HepG2 (cell line): Measurements from ENCODE around the gene GP1BA. TPM values are rescaled to one million over a fixed set of nuclear protein-coding genes. Genes with fewer than 3 reads are reported as not detected.
A peak's percentile ranks its signal among the peaks of the same experiment; 100 is the strongest.

Experiments
- ARNT2 ChIP-seq: sonication (generic); formaldehyde crosslinking; IDR thresholded peaks from 2 replicates; pipeline ENCODE4 v1.8.0; 2022; ENCODE audit warnings: mild to moderate bottlenecking, low read depth, missing genetic modification reagents, moderate library complexity
- ATF4 ChIP-seq, 2 experiments: fragments of 450-650 bp in 1 of 2; sonication (generic) in 1 of 2; formaldehyde crosslinking; IDR thresholded peaks; 2 replicates each; pipeline versions ENCODE4 v1.5.0 to v1.8.0; 2020 to 2022; ENCODE audit warnings: mild to moderate bottlenecking in 1 of 2, missing genetic modification reagents in 1 of 2
- CAMTA2 ChIP-seq: sonication (generic); formaldehyde crosslinking; IDR thresholded peaks from 2 replicates; pipeline ENCODE4 v1.4.0; 2020; ENCODE audit warnings: mild to moderate bottlenecking, missing genetic modification reagents, borderline replicate concordance
- ETV5 ChIP-seq: IDR thresholded peaks from 2 replicates; pipeline ENCODE4 v1.6.1; 2018; ENCODE audit warnings: missing biosample characterization, missing genetic modification reagents, inconsistent platforms, borderline replicate concordance
- GATA4 ChIP-seq: sonication (generic); IDR thresholded peaks from 2 replicates; pipeline ENCODE4 v1.6.1; 2016; ENCODE audit warnings: antibody characterized with exemption, low read depth, borderline replicate concordance
- IRF9 ChIP-seq: sonication (generic); formaldehyde crosslinking; IDR thresholded peaks from 2 replicates; pipeline ENCODE4 v1.8.0; 2022; ENCODE audit warnings: missing genetic modification reagents, mild to moderate bottlenecking, borderline replicate concordance
- MXI1 ChIP-seq: IDR thresholded peaks from 3 replicates; pipeline ENCODE4 v1.6.1; 2012; ENCODE audit warnings: low read depth, low read length, inconsistent platforms, borderline replicate concordance
- MYPOP ChIP-seq: sonication (generic); formaldehyde crosslinking; IDR thresholded peaks from 2 replicates; pipeline ENCODE4 v1.8.1; 2023; ENCODE audit warnings: mild to moderate bottlenecking, moderate library complexity, missing genetic modification reagents
- NONO ChIP-seq, 2 experiments: fragments of 450-650 bp in 1 of 2; sonication (generic) in 1 of 2; formaldehyde crosslinking in 1 of 2; IDR thresholded peaks in 1 of 2; conservative IDR thresholded peaks in 1 of 2; 2 replicates each; pipeline versions ENCODE4 v1.6.1 to v1.8.0; 2017 to 2022; ENCODE audit warnings: mild to moderate bottlenecking in 1 of 2, missing genetic modification reagents in 1 of 2, moderate library complexity in 1 of 2
- SALL1 ChIP-seq: sonication (generic); formaldehyde crosslinking; IDR thresholded peaks from 2 replicates; pipeline ENCODE4 v1.8.0; 2022; ENCODE audit warnings: mild to moderate bottlenecking, missing genetic modification reagents
- SIX4 ChIP-seq: sonication (generic); formaldehyde crosslinking; IDR thresholded peaks from 2 replicates; pipeline ENCODE4 v1.4.0; 2020; ENCODE audit warnings: missing genetic modification reagents
- TBX2 ChIP-seq: sonication (generic); formaldehyde crosslinking; IDR thresholded peaks from 2 replicates; pipeline ENCODE4 v1.5.0; 2020; ENCODE audit warnings: missing genetic modification reagents, mild to moderate bottlenecking, borderline replicate concordance
- YEATS2 ChIP-seq: sonication (generic); formaldehyde crosslinking; IDR thresholded peaks from 2 replicates; pipeline ENCODE4 v1.4.0; 2020; ENCODE audit warnings: missing genetic modification reagents, borderline replicate concordance
- YEATS4 ChIP-seq: sonication (generic); formaldehyde crosslinking; IDR thresholded peaks from 2 replicates; pipeline ENCODE4 v1.4.0; 2020; ENCODE audit warnings: missing genetic modification reagents, borderline replicate concordance
- ZFY ChIP-seq: sonication (generic); formaldehyde crosslinking; IDR thresholded peaks from 2 replicates; pipeline ENCODE4 v1.4.0; 2020; ENCODE audit warnings: missing genetic modification reagents
- ZNF547 ChIP-seq: sonication (generic); formaldehyde crosslinking; IDR thresholded peaks from 2 replicates; pipeline ENCODE4 v1.5.1; 2020; ENCODE audit warnings: mild to moderate bottlenecking, missing genetic modification reagents
- ZNF772 ChIP-seq: sonication (generic); formaldehyde crosslinking; IDR thresholded peaks from 2 replicates; pipeline ENCODE4 v1.5.0; 2020; ENCODE audit warnings: mild to moderate bottlenecking, missing genetic modification reagents
- ZNF816 ChIP-seq: sonication (generic); formaldehyde crosslinking; IDR thresholded peaks from 2 replicates; pipeline ENCODE4 v1.8.0; 2022; ENCODE audit warnings: missing genetic modification reagents, mild to moderate bottlenecking, borderline replicate concordance
- ZSCAN31 ChIP-seq: sonication (generic); formaldehyde crosslinking; IDR thresholded peaks from 2 replicates; pipeline ENCODE4 v1.5.0; 2020; ENCODE audit warnings: low read depth, mild to moderate bottlenecking, missing genetic modification reagents
- polyA plus RNA-seq, 8 experiments: library from polyadenylated mRNA; depleted of rRNA in 3 of 8; stranded (reverse) in 7 of 8; unstranded in 1 of 8; fragments of >200 nt; fragmentation: Illumina TruSeq in 4 of 8; extraction: Trizol in 4 of 8; gene quantifications; 2 replicates each; pipeline versions ENCODE4 v1.2.1 to v1.2.3, GENCODE V29; 2011 to 2016; ENCODE audit warnings: low read depth in 4 of 8, missing spikeins in 1 of 8, mixed read lengths in 1 of 8; ENCODE audit not compliant: insufficient read depth in 1 of 8
- total RNA-seq, 5 experiments: library from RNA; depleted of rRNA; stranded (reverse); fragments of >200 nt; fragmentation: Illumina TruSeq; extraction: Trizol; gene quantifications; 2 replicates each; pipeline ENCODE4 v1.2.3, GENCODE V29; 2016; ENCODE audit warnings: low read depth in 1 of 5
- TF ChIP-seq, protein P1 (sequence below): IDR thresholded peaks from 2 replicates; pipeline ENCODE4 v1.6.1; 2016; ENCODE audit warnings: missing biosample characterization, missing genetic modification reagents, low read depth

GP1BA gene
- total and polyA plus RNA-seq, 2 of the 13 experiments (the other 11 are each of a cell fraction or from before 2014, with no cell fraction given), result not detected

GRCh38 chr17:4947411-4948165, 15.5 kb downstream of the GP1BA start (continued):
- TF ChIP-seq MYPOP (CRISPR knock-in tag), result no peak; the same call in 1 of the 2 replicates
- no peak for TF ChIP-seq GATA4
- TF ChIP-seq ZNF772 (CRISPR knock-in tag), result peak; percentile 58; the same call in 1 of the 2 replicates
- peak; percentile 21; the same call in 1 of the 2 replicates for TF ChIP-seq ETV5
- peak; percentile 76 for TF ChIP-seq TBX2 (CRISPR knock-in tag)
- TF ChIP-seq ARNT2 (CRISPR knock-in tag), result peak; percentile 32; the same call in 1 of the 2 replicates
- no peak for TF ChIP-seq ZNF816 (CRISPR knock-in tag)
- 0 out of 2 replicates have a peak, but pooled peaks have one; percentile 39 for TF ChIP-seq YEATS2
- TF ChIP-seq, protein P1, sequence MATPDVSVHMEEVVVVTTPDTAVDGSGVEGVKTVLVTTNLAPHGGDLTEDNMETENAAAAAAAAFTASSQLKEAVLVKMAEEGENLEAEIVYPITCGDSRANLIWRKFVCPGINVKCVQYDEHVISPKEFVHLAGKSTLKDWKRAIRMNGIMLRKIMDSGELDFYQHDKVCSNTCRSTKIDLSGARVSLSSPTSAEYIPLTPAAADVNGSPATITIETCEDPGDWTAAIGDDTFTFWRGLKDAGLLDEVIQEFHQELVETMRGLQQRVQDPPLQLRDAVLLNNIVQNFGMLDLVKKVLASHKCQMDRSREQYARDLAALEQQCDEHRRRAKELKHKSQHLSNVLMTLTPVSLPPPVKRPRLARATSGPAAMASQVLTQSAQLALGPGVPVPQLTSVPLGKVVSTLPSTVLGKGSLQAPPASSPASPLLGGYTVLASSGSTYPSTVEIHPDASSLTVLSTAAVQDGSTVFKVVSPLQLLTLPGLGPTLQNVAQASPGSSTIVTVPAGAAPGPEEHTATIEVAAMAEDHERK (CRISPR knock-in tag), result no peak
- TF ChIP-seq SALL1 (CRISPR knock-in tag), result peak; percentile 34; the same call in 1 of the 2 replicates
- no peak for TF ChIP-seq NONO (IDR thresholded peaks at IDR 0.05)
- no peak; the same call in 1 of the 2 replicates for TF ChIP-seq NONO (CRISPR knock-in tag; conservative IDR thresholded peaks at IDR 0.05)
- no peak for TF ChIP-seq SIX4 (CRISPR knock-in tag)
- no peak; a peak in 1 of 4 replicates for TF ChIP-seq ATF4 (CRISPR knock-in tag; IDR thresholded peaks at IDR 0.05)
- TF ChIP-seq YEATS4 (CRISPR knock-in tag), result peak; percentile 31; the same call in 1 of the 2 replicates
- 0 out of 2 replicates have a peak, but pooled peaks have one; percentile 43 for TF ChIP-seq ZSCAN31
- TF ChIP-seq IRF9 (CRISPR knock-in tag), result 0 out of 2 replicates have a peak, but pooled peaks have one; percentile 41
- peak; percentile 68; the same call in 1 of the 2 replicates for TF ChIP-seq ZNF547
- TF ChIP-seq MXI1, result 0 out of 3 replicates have a peak, but pooled peaks have one; percentile 39
- TF ChIP-seq CAMTA2 (CRISPR knock-in tag), result 0 out of 2 replicates have a peak, but pooled peaks have one; percentile 22
- peak; percentile 68 for TF ChIP-seq ZFY (CRISPR knock-in tag)
